Medulla oblongata (tissue), 1 donor: ENCODE measurements around the gene MYO9B.
A peak's percentile ranks its signal among the peaks of the same experiment; 100 is the strongest.

Source experiments
- DNase-seq: peaks from one replicate; pipeline ENCODE4 v3.0.0-alpha.2; 2015; ENCODE audit errors: extremely low spot score

Gene MYO9B

GRCh38 chr19:17116996-17117702, 41.6 kb downstream of the MYO9B start:
- DNase-seq, result peak; percentile 71

- DNase-seq, result no peak
These were observed 43.4 kb downstream of the MYO9B start for GRCh38 chr19:17118957-17119356.

- DNase-seq, result no peak
These were observed 46.2 kb downstream of the MYO9B start for GRCh38 chr19:17121736-17122293.

- no peak for DNase-seq
These were observed 47.5 kb downstream of the MYO9B start for GRCh38 chr19:17123041-17123440.

GRCh38 chr19:17124025-17124424, 48.4 kb downstream of the MYO9B start:
- no peak for DNase-seq

GRCh38 chr19:17125062-17125727, 49.6 kb downstream of the MYO9B start:
- DNase-seq, result peak; percentile 51

GRCh38 chr19:17125728-17126677, 50.4 kb downstream of the MYO9B start:
- peak; percentile 66 for DNase-seq

- no peak for DNase-seq
These were observed 52.1 kb downstream of the MYO9B start for GRCh38 chr19:17127671-17128070.

- DNase-seq, result no peak
These were observed 52.8 kb downstream of the MYO9B start for GRCh38 chr19:17128403-17128802.

GRCh38 chr19:17128820-17129219, 53.2 kb downstream of the MYO9B start:
- no peak for DNase-seq

- DNase-seq, result no peak
These were observed 53.8 kb downstream of the MYO9B start for GRCh38 chr19:17129377-17129776.

- DNase-seq, result peak; percentile 79
These were observed 59.6 kb downstream of the MYO9B start for GRCh38 chr19:17135001-17135853.

- no peak for DNase-seq
These were observed 60.4 kb downstream of the MYO9B start for GRCh38 chr19:17136021-17136420.

- no peak for DNase-seq
These were observed 61.0 kb downstream of the MYO9B start for GRCh38 chr19:17136617-17137016.

- DNase-seq, result no peak
These were observed 61.8 kb downstream of the MYO9B start for GRCh38 chr19:17137417-17137816.

GRCh38 chr19:17138052-17138846, 62.7 kb downstream of the MYO9B start:
- peak; percentile 48 for DNase-seq

- no peak for DNase-seq
These were observed 63.5 kb downstream of the MYO9B start for GRCh38 chr19:17138937-17139598.

- DNase-seq, result peak; percentile 20
These were observed 69.2 kb downstream of the MYO9B start for GRCh38 chr19:17144771-17145170.
